ENCODE results near the gene SLC12A1. TPM values are rescaled to one million over a fixed set of nuclear protein-coding genes. Genes with fewer than 3 reads are reported as not detected.

Gene SLC12A1
- polyA plus RNA-seq, 6 donors from 2014 or later: not detected

Other genes starting within 250 kb of the SLC12A1 start
- gene SLC24A5, start 85.3 kb upstream of the SLC12A1 start, polyA plus RNA-seq (ENCODE audit: low read depth in 6 of 6): not detected
- 1 to 10 TPM; 1.1 to 6.7 (median 3.6) TPM for gene MYEF2, start 28.0 kb upstream of the SLC12A1 start, polyA plus RNA-seq (ENCODE audit: low read depth in 6 of 6)
- gene CTXN2, start 14.6 kb upstream of the SLC12A1 start, polyA plus RNA-seq (ENCODE audit: low read depth in 6 of 6): not detected
- gene DUT, start 125.1 kb downstream of the SLC12A1 start, polyA plus RNA-seq (ENCODE audit: low read depth in 6 of 6): 100 to 1,000 TPM; 106 to 117 (median 112) TPM

Data from naive B cell (primary cell).